Astrocyte of the spinal cord (primary cell): ENCODE results near the gene TWSG1.
"Not testable (repeated sequence)": the region's sequence is repeated elsewhere in the genome, so short reads cannot be mapped to it uniquely, and the experiment has no call there.

Experiments
- DNase-seq: peaks from one replicate; pipeline ENCODE4 v3.0.0; 2011; ENCODE audit warnings: low read depth, low spot score
- H3K4me3 ChIP-seq: 2 replicates; pipeline ENCODE4 v1.5.1; 2011; ENCODE audit warnings: low read depth, mild to moderate bottlenecking, low read length, moderate library complexity
- CTCF ChIP-seq: IDR thresholded peaks from 2 replicates; pipeline ENCODE4 v1.5.1; 2012; ENCODE audit warnings: low read depth, mild to moderate bottlenecking, low read length, inconsistent platforms
- in situ Hi-C: cut with HindIII; loops from 2 replicates; pipeline ENCODE4 v1.10.0; 2017; ENCODE audit warnings: low sequenced_read_pairs

Gene TWSG1

GRCh38 chr18:9356976-9357375 is 22.4 kb downstream of the TWSG1 start:
- DNase-seq = no peak
- TF ChIP-seq CTCF = no peak
- no peak overlapping the region for H3K4me3 ChIP-seq
- in situ Hi-C loops = no loop called here

GRCh38 chr18:9359796-9360195 is 25.2 kb downstream of the TWSG1 start:
- no peak overlapping the region for H3K4me3 ChIP-seq
- no peak for DNase-seq
- TF ChIP-seq CTCF = no peak
- in situ Hi-C loops = no loop called here

GRCh38 chr18:9361191-9361590 is 26.6 kb downstream of the TWSG1 start:
- TF ChIP-seq CTCF = no peak
- in situ Hi-C loops = no loop called here
- H3K4me3 ChIP-seq = no peak overlapping the region
- no peak for DNase-seq

GRCh38 chr18:9362869-9363268 is 28.3 kb downstream of the TWSG1 start:
- no peak for TF ChIP-seq CTCF
- in situ Hi-C loops = no loop called here
- no peak for DNase-seq
- no peak overlapping the region for H3K4me3 ChIP-seq

GRCh38 chr18:9364242-9364641 is 29.7 kb downstream of the TWSG1 start:
- no peak overlapping the region for H3K4me3 ChIP-seq
- TF ChIP-seq CTCF = no peak
- no peak for DNase-seq
- in situ Hi-C loops = no loop called here

- no peak overlapping the region for H3K4me3 ChIP-seq
- TF ChIP-seq CTCF = no peak
- DNase-seq = peak; percentile 36
- in situ Hi-C loops = no loop called here
These were observed 30.8 kb downstream of the TWSG1 start for GRCh38 chr18:9365406-9365805.

- DNase-seq = peak; percentile 52
- in situ Hi-C loops = no loop called here
- no peak overlapping the region for H3K4me3 ChIP-seq
- TF ChIP-seq CTCF = peak; percentile 44
These were observed 31.6 kb downstream of the TWSG1 start for GRCh38 chr18:9366126-9366714.

GRCh38 chr18:9373254-9373653 is 38.7 kb downstream of the TWSG1 start:
- H3K4me3 ChIP-seq, in situ Hi-C loops, DNase-seq: not testable (repeated sequence)
